NCI-H510A (cell line): ENCODE measurements around the gene GJA5.
"Not testable (repeated sequence)": the region's sequence is repeated elsewhere in the genome, so short reads cannot be mapped to it uniquely, and the experiment has no call there.

Experiments
- DNase-seq: peaks from one replicate; lab custom pipeline; 2025; lab: John Stamatoyannopoulos, UW

The GJA5 gene

GRCh38 chr1:147762233-147763024 lies 2.0 kb upstream of the GJA5 start:
- DNase-seq = no peak

- DNase-seq = no peak
Measured at GRCh38 chr1:147758379-147759100, 1.9 kb downstream of the GJA5 start.

DNA sequence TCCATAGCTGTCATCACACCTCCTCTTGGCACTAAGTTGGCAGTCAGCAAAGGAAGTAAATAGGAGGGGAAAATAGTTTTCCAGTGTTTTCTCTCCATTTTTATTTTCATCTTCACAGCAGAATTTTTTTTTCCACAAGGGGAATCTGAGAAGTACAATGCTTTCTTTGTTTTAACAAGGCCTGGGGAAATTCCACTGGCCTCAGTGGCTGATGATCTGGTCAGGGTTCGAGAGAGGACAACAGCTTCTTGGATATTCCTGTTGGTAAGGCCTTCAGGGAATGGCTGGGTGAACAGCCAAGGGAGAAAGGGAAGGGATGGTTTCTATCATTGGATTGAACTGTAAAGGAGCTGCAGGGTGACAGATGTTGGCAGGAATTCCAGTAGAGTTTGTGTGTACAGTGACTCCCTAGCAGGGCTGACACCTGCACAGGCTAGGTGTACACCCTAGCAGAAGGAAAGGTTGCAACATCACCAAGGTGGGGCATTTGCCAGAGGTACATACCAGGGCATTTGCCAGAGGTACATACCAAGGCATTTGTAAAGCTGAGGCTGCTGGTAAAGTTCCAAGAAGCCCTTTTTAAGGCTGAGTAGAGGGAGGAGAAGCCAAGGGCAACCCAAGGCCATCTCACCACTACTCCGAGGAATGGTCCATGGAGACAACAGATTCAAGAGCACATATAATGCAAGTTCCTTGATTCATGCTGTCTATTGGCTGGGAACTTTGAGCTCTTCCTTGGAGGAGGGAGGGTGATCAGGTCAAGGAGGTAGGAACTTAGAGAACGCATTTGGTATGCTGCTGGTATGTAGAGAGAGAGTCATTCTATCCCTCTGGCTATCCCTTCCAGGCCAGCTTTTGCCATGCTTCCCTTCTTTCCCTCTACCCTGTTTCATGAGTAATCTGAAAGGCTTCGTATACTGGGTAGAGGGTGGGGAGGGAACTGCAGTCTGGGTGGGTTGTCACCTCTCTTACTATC lies 3.1 kb downstream of the GJA5 start:
- no peak for DNase-seq

GRCh38 chr1:147756341-147756740 lies 4.1 kb downstream of the GJA5 start:
- no peak for DNase-seq

GRCh38 chr1:147754661-147755060 lies 5.7 kb downstream of the GJA5 start:
- no peak for DNase-seq

GRCh38 chr1:147753081-147753480 lies 7.3 kb downstream of the GJA5 start:
- DNase-seq = no peak

DNA sequence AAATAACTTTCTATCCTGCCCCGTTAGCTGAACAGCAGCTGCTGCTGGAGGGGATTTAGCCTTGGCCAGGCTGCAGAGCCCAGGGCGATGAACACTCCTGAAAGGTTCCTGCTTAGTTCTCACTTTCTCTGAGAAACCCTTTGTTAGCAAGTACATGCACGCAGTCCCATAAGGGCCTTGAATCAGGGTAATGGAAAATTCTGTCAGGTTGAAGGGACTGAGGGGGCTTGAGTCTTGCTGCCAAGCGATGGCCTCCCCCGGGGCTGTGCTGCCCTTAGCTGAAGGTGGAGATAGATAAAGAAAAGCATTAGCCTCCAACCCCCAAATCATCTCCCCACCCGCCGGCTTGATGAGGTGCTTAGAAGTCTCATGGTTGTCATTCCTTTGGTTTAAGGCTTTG lies 7.9 kb downstream of the GJA5 start:
- DNase-seq = no peak

- DNase-seq = no peak
Measured at GRCh38 chr1:147751346-147751745, 9.1 kb downstream of the GJA5 start.

DNA sequence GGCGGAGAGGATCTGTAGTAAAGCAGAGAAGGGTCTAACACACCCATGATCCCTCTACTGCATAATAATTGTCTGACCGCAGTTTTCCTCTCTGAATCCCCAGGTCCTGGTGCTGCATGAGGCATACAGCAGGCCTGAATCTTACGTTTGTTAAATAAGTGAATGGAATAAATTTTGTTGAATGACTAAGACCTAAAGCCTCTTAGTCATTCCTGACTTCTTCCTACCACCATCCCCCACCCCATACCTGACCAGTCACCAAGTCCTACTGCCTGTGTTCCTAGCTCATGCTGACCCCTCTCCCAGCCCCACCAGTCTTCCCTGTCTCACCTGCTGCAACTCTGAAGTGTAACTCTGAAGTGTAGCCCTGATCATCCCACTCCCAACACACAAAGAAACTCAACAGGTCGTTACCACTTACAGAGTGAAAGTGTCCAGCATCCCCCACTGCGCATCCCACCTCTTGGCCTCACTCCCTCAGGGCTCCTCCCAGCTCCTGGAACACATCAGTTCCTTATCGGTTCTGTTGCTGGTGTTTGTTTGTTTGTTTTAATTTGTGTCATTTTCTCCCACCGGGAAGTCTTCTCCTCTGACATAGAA lies 9.7 kb downstream of the GJA5 start:
- no peak for DNase-seq

GRCh38 chr1:147749792-147750191 lies 10.6 kb downstream of the GJA5 start:
- DNase-seq = no peak

- DNase-seq = no peak
Measured at GRCh38 chr1:147748676-147749350, 11.6 kb downstream of the GJA5 start.

- no peak for DNase-seq
Measured at GRCh38 chr1:147747966-147748365, 12.4 kb downstream of the GJA5 start.

DNA sequence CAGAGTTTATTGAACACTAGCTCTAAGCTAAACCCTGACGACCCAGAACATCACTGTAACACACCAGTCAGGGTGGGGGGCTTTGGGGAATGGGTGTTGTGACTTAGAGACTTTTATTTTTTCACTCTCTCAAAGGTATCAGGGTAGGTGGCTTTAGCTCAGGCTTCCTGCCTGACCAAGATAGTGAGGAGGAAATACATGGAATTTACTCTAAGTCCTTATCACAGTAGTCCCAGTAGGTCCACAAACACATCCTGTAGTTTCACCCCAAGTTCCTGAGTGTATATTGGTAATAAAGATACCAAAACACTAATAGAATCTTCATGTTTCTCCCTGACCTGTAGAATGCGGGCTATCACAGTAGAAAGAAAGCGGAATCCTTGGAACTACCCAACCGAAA lies 15.1 kb downstream of the GJA5 start:
- DNase-seq = no peak

DNA sequence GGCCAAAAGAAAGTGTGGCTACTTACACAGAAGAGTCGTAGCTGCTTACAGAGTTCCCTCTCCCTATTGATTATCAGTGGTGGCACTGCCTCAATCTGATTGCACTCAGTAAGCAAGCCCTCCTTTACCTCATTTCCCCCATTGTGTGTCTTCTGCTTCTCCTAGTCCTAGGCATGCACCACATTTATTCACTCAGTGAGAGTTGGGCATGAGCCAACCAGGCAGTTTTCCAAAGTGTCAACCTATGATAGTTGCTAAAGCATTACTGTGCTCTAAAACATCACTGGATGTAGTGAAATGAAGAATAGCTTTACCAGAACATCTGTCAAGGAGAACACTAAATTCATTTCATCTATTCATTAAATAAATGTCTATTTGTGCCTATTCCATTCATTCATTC lies 19.3 kb downstream of the GJA5 start:
- no peak for DNase-seq

DNA sequence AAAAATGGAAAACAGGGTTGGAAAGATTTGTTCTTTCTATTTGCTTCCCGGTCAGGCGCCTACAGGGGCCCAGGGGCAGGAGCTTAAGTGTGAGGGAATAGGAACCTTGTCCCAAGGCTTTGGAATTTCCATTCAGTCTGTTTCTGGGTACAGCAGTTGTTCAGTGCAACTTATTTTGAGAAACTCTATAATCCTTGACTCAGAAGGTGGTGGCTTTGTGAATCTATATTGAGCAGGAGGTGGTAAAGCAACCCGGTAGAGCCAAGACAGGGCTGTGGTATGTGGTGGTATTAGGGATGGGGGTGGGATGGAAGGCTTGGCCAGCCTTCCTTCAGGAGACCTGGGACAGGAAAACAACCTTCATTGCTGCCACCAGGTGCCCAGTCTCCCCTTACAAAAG lies 20.0 kb downstream of the GJA5 start:
- no peak for DNase-seq

DNA sequence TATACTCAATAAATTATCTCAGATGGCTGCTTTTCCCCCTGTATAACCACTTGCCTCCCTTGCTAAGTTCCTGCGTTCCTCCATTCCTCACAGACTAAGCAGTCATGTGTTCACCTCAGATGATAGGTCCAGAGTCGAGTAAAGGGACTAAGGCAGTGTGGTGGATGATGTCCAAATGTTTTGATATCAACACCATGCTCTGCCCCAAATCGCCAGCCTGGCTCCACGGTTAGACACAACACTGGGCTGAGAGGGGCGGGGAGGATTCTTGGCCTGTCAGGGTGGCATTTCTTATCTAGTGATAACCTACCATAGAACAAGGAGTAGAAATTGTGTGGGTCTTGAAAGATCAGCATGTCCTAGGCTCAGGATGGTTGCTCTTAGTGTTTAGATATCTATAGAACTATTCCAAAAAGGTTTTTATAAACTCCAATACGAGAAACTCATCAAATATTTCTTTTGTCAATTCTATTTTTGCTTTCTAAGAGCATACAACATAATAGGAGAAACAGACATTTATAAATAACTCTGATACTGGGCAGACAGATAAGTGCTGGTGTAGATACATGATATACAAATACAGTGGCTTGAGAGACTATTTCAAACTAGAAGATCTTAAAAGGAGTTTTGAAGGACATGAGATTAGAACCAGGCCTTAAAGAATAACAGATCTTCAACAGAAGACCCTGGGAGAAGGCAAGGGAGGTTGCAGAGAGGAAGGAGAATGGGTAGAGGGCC lies 21.5 kb downstream of the GJA5 start:
- no peak for DNase-seq

- no peak for DNase-seq
Measured at GRCh38 chr1:147738129-147738528, 22.3 kb downstream of the GJA5 start.

- no peak for DNase-seq
Measured at GRCh38 chr1:147736883-147737282, 23.5 kb downstream of the GJA5 start.

- no peak for DNase-seq
Measured at GRCh38 chr1:147735423-147735822, 25.0 kb downstream of the GJA5 start.

DNA sequence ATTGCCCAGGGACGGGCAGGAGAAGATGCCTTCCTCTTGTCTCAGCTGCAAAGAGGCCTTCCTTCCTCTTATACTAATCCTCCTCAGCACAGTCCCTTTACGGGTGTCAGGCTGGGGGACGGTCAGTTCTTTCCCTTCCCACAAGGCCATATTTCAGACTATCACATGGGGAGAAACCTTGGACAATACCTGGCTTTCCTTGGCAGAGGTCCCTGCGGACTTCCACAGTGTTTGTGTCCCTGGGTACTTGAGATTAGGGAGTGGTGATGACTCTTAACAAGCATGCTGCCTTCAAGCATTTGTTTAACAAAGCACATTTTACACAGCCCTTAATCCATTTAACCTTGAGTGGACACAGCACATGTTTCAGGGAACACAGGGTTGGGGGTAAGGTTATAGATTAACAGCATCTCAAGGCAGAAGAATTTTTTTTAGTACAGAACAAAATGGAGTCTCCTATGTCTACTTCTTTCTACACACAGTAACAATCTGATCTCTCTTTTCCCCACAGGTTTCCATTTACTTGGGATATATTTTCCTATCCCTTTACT lies 26.0 kb downstream of the GJA5 start:
- DNase-seq = not testable (repeated sequence)
